ENCODE measurements around the gene DNAAF5. TPM values are rescaled to one million over a fixed set of nuclear protein-coding genes. Genes with fewer than 3 reads are reported as not detected.

The DNAAF5 gene
- total RNA-seq, 2 experiments from 2014 or later: 42.6 to 58.5 TPM

- intact Hi-C loops (cut with micrococcal nuclease; ENCODE audit: unreplicated experiment): no loop called here
- no peak overlapping the region for H3K27ac ChIP-seq (ENCODE audit: low read depth, low read length, poor library complexity, severe bottlenecking)
- no TSS peak for BruUV-seq (replicated peaks)
- TF ChIP-seq EZH2phosphoT487 (IDR thresholded peaks at IDR 0.05; ENCODE audit: borderline replicate concordance, low read depth, low read length): no peak
- TF ChIP-seq, protein P1, sequence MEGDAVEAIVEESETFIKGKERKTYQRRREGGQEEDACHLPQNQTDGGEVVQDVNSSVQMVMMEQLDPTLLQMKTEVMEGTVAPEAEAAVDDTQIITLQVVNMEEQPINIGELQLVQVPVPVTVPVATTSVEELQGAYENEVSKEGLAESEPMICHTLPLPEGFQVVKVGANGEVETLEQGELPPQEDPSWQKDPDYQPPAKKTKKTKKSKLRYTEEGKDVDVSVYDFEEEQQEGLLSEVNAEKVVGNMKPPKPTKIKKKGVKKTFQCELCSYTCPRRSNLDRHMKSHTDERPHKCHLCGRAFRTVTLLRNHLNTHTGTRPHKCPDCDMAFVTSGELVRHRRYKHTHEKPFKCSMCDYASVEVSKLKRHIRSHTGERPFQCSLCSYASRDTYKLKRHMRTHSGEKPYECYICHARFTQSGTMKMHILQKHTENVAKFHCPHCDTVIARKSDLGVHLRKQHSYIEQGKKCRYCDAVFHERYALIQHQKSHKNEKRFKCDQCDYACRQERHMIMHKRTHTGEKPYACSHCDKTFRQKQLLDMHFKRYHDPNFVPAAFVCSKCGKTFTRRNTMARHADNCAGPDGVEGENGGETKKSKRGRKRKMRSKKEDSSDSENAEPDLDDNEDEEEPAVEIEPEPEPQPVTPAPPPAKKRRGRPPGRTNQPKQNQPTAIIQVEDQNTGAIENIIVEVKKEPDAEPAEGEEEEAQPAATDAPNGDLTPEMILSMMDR (conservative IDR thresholded peaks at IDR 0.05; ENCODE audit: low read length): no peak
- H3K9me3 ChIP-seq (ENCODE audit: low read length): peaks cover 28% of the 10 kb centered on the region
- H4K20me1 ChIP-seq (ENCODE audit: insufficient read depth, low read length): no peaks in the 10 kb centered on the region
- H3K9me2 ChIP-seq (ENCODE audit: insufficient read depth, low read length): no peaks in the 10 kb centered on the region
- H2AFZ ChIP-seq (ENCODE audit: low read length): no peak overlapping the region
- ChIA-PET POLR2A (no interaction called here), CTCF (ENCODE audit: unreplicated experiment) (interaction anchor here (0.6 kb wide), 1 partner anchor 9 kb away, joined by 3 read pairs; no protein-coding TSS in a partner anchor)
- no peak for DNase-seq (ENCODE audit: low spot score)
- no peak overlapping the region for H3K4me3 ChIP-seq (ENCODE audit: low read depth, low read length, poor library complexity, severe bottlenecking)
- peaks cover 16% of the 10 kb centered on the region for H3K4me1 ChIP-seq (ENCODE audit: insufficient read depth, low read length, poor library complexity, severe bottlenecking)
- no peak overlapping the region for H3K4me2 ChIP-seq (ENCODE audit: low read length)
- peaks cover 51% of the 10 kb centered on the region for H3K79me2 ChIP-seq (ENCODE audit: insufficient read depth, low read depth, low read length)
- H3K36me3 ChIP-seq (ENCODE audit: insufficient read depth, low read length): peaks cover 80% of the 10 kb centered on the region
Observed at GRCh38 chr7:730501-731439, 4.3 kb downstream of the DNAAF5 start.

- ChIA-PET CTCF (ENCODE audit: unreplicated experiment) (interaction anchor here (0.6 kb wide), 1 partner anchor 9 kb away, joined by 3 read pairs; no protein-coding TSS in a partner anchor), POLR2A (no interaction called here)
- Histone ChIP-seq H3K36me3 (ENCODE audit: insufficient read depth, low read length) (peaks cover 83% of the 10 kb centered on the region), H3K4me3 (ENCODE audit: low read depth, low read length, poor library complexity, severe bottlenecking) (no peak overlapping the region), H3K79me2 (ENCODE audit: insufficient read depth, low read depth, low read length) (peaks cover 54% of the 10 kb centered on the region), H3K4me2 (ENCODE audit: low read length) (no peak overlapping the region), H3K9me2 (ENCODE audit: insufficient read depth, low read length) (no peaks in the 10 kb centered on the region), H3K9me3 (ENCODE audit: low read length) (peaks cover 33% of the 10 kb centered on the region), H2AFZ (ENCODE audit: low read length) (no peak overlapping the region), H4K20me1 (ENCODE audit: insufficient read depth, low read length) (no peaks in the 10 kb centered on the region), H3K27ac (ENCODE audit: low read depth, low read length, poor library complexity, severe bottlenecking) (no peak overlapping the region), H3K4me1 (ENCODE audit: insufficient read depth, low read length, poor library complexity, severe bottlenecking) (peaks cover 10% of the 10 kb centered on the region)
- BruUV-seq (replicated peaks): no TSS peak
- intact Hi-C loops (cut with micrococcal nuclease; ENCODE audit: unreplicated experiment): no loop called here
- no peak for DNase-seq (ENCODE audit: low spot score)
- TF ChIP-seq EZH2phosphoT487 (IDR thresholded peaks at IDR 0.05; ENCODE audit: borderline replicate concordance, low read depth, low read length): no peak
- TF ChIP-seq, protein P1 (conservative IDR thresholded peaks at IDR 0.05; ENCODE audit: low read length): no peak
Observed at GRCh38 chr7:731440-732085, 5.1 kb downstream of the DNAAF5 start.
